WTC11 (cell line): ENCODE measurements around the gene MUC12. TPM values are rescaled to one million over a fixed set of nuclear protein-coding genes. Genes with fewer than 3 reads are reported as not detected.
"Not testable (repeated sequence)": the region's sequence is repeated elsewhere in the genome, so short reads cannot be mapped to it uniquely, and the experiment has no call there.

ENCODE experiments used
- ATAC-seq: fragments of 200-7000 bp; cut with Tn5 transposase; 2 replicates; pipeline ENCODE4 v1.10.0; 2021; ENCODE audit warnings: mild to moderate bottlenecking, moderate library complexity
- CTCF ChIA-PET: fragments of 300-600 bp; sonication (Branson Sonifier 250); formaldehyde crosslinking; loops from one replicate; lab custom pipeline; 2021; ENCODE audit warnings: antibody characterized with exemption; lab: Charles Lee
- POLR2A ChIA-PET: fragments of 350-600 bp; sonication (Branson Sonifier 250); formaldehyde crosslinking; loops from one replicate; lab custom pipeline; 2021; ENCODE audit warnings: antibody characterized with exemption; lab: Charles Lee
- DNase-seq: peaks from one replicate; pipeline ENCODE4 v3.0.0; 2021; ENCODE audit warnings: low spot score
- H3K27ac Mint-ChIP-seq: 2 replicates; pipeline ENCODE4 v1.8.0; 2021; ENCODE audit warnings: mixed read lengths
- H3K27me3 Mint-ChIP-seq: 2 replicates; pipeline ENCODE4 v1.8.0; 2021; ENCODE audit warnings: low read depth, mild to moderate bottlenecking, moderate library complexity, mixed read lengths
- H3K36me3 Mint-ChIP-seq: 2 replicates; pipeline ENCODE4 v1.8.0; 2021; ENCODE audit warnings: mixed read lengths
- H3K4me1 Mint-ChIP-seq: 2 replicates; pipeline ENCODE4 v1.8.0; 2022; ENCODE audit warnings: mixed read lengths
- H3K4me3 Mint-ChIP-seq: 2 replicates; pipeline ENCODE4 v1.8.0; 2021; ENCODE audit warnings: mild to moderate bottlenecking, moderate library complexity, mixed read lengths
- H3K9me3 Mint-ChIP-seq: 2 replicates; pipeline ENCODE4 v1.8.0; 2021; ENCODE audit warnings: mixed read lengths
- EMX1 ChIP-seq: fragments of 250-450 bp; sonication (Bioruptor Pico); IDR thresholded peaks from 2 replicates; pipeline ENCODE4 v1.8.0; 2021; ENCODE audit warnings: mild to moderate bottlenecking
- FOXP4 ChIP-seq: sonication (generic); formaldehyde crosslinking; IDR thresholded peaks from 2 replicates; pipeline ENCODE4 v1.8.0; 2022; ENCODE audit warnings: mild to moderate bottlenecking, missing genetic modification reagents
- GABPB1 ChIP-seq: sonication (generic); formaldehyde crosslinking; IDR thresholded peaks from 2 replicates; pipeline ENCODE4 v1.8.1; 2023; ENCODE audit warnings: mild to moderate bottlenecking, missing genetic modification reagents
- GRHL2 ChIP-seq: fragments of 250-450 bp; sonication (Bioruptor Pico); IDR thresholded peaks from 2 replicates; pipeline ENCODE4 v1.8.0; 2022; ENCODE audit warnings: mild to moderate bottlenecking, moderate library complexity; ENCODE audit not compliant: insufficient replicate concordance, severe bottlenecking
- GTF2I ChIP-seq: fragments of 250-450 bp; sonication (Bioruptor Pico); conservative IDR thresholded peaks from 2 replicates; pipeline ENCODE4 v1.4.0; 2021; ENCODE audit warnings: mild to moderate bottlenecking
- IRF1 ChIP-seq: sonication (generic); formaldehyde crosslinking; IDR thresholded peaks from 2 replicates; pipeline ENCODE4 v1.8.0; 2023; ENCODE audit warnings: missing genetic modification reagents
- MYBL2 ChIP-seq: sonication (generic); formaldehyde crosslinking; IDR thresholded peaks from 2 replicates; pipeline ENCODE4 v1.8.1; 2023; ENCODE audit warnings: mild to moderate bottlenecking, moderate library complexity, missing genetic modification reagents
- PRDM15 ChIP-seq: sonication (generic); formaldehyde crosslinking; IDR thresholded peaks from 2 replicates; pipeline ENCODE4 v1.8.0; 2022; ENCODE audit warnings: missing genetic modification reagents
- RORB ChIP-seq: fragments of 250-450 bp; sonication (Bioruptor Pico); IDR thresholded peaks from 2 replicates; pipeline ENCODE4 v1.9.0; 2021; ENCODE audit warnings: mild to moderate bottlenecking
- SOX15 ChIP-seq: fragments of 250-450 bp; sonication (Bioruptor Pico); IDR thresholded peaks from 2 replicates; pipeline ENCODE4 v1.9.0; 2021; ENCODE audit warnings: mild to moderate bottlenecking
- SP1 ChIP-seq: sonication (generic); formaldehyde crosslinking; conservative IDR thresholded peaks from 2 replicates; pipeline ENCODE4 v1.8.1; 2022; ENCODE audit warnings: missing genetic modification reagents
- STAT6 ChIP-seq: sonication (generic); formaldehyde crosslinking; conservative IDR thresholded peaks from 2 replicates; pipeline ENCODE4 v1.8.1; 2023; ENCODE audit warnings: mild to moderate bottlenecking, low read depth, missing genetic modification reagents, moderate library complexity
- ZBTB43 ChIP-seq: sonication (generic); formaldehyde crosslinking; IDR thresholded peaks from 2 replicates; pipeline ENCODE4 v1.8.1; 2023; ENCODE audit warnings: mild to moderate bottlenecking, missing genetic modification reagents
- ZMAT4 ChIP-seq: fragments of 250-450 bp; sonication (Bioruptor Pico); IDR thresholded peaks from 2 replicates; pipeline ENCODE4 v1.9.0; 2021; ENCODE audit warnings: mild to moderate bottlenecking
- ZNF219 ChIP-seq: sonication (generic); formaldehyde crosslinking; IDR thresholded peaks from 2 replicates; pipeline ENCODE4 v1.8.0; 2023; ENCODE audit warnings: missing genetic modification reagents, mild to moderate bottlenecking, borderline replicate concordance
- ZNF425 ChIP-seq: fragments of 250-450 bp; sonication (Bioruptor Pico); conservative IDR thresholded peaks from 2 replicates; pipeline ENCODE4 v1.9.0; 2021; ENCODE audit warnings: mild to moderate bottlenecking
- total RNA-seq: library from RNA; stranded (reverse); gene quantifications from 3 replicates; pipeline ENCODE4 v1.2.3, GENCODE V29; 2021

Gene MUC12
- total RNA-seq, 1 experiment from 2014 or later = 5.7 TPM

GRCh38 chr7:101060992-101061391 is 91.6 kb downstream of the MUC12 start:
- no peaks in the 10 kb centered on the region for H3K9me3 Mint-ChIP-seq
- POLR2A ChIA-PET = no interaction called here
- peaks cover 2% of the 10 kb centered on the region for H3K4me1 Mint-ChIP-seq
- no peak overlapping the region for H3K27ac Mint-ChIP-seq
- no peak for ATAC-seq
- DNase-seq = no peak
- peaks cover 24% of the 10 kb centered on the region for H3K27me3 Mint-ChIP-seq
- CTCF ChIA-PET = interaction anchor here (0.7 to 1.1 kb wide), 2 partner anchors 7 to 529 kb away, joined by 4 to 7 read pairs; no protein-coding TSS in a partner anchor
- no peaks in the 10 kb centered on the region for H3K36me3 Mint-ChIP-seq
- no peak for TF ChIP-seq RORB
- no peak for TF ChIP-seq GABPB1
- no peak for TF ChIP-seq PRDM15 (CRISPR knock-in tag)
- TF ChIP-seq SOX15 (CRISPR knock-in tag) = no peak
- TF ChIP-seq SP1 (CRISPR knock-in tag) = no peak
- no peak for TF ChIP-seq STAT6 (CRISPR knock-in tag)
- no peak for TF ChIP-seq GRHL2 (CRISPR knock-in tag)
- TF ChIP-seq IRF1 = no peak
- TF ChIP-seq ZNF219 (CRISPR knock-in tag) = no peak
- TF ChIP-seq FOXP4 (CRISPR knock-in tag) = no peak
- TF ChIP-seq MYBL2 (CRISPR knock-in tag) = no peak
- TF ChIP-seq ZBTB43 (CRISPR knock-in tag) = no peak
- no peak for TF ChIP-seq ZMAT4 (CRISPR knock-in tag)
- no peak for TF ChIP-seq GTF2I
- no peak for TF ChIP-seq ZNF425 (CRISPR knock-in tag)
- no peak for TF ChIP-seq EMX1 (CRISPR knock-in tag)
- TF ChIP-seq, all 79 proteins: peak for 0
- H3K4me3 Mint-ChIP-seq = no peak overlapping the region

- peaks cover 10% of the 10 kb centered on the region for H3K4me1 Mint-ChIP-seq
- DNase-seq = not testable (repeated sequence)
Measured at GRCh38 chr7:101064176-101064550, 94.8 kb downstream of the MUC12 start.

More at GRCh38 chr7:101064176-101064550, 94.8 kb downstream of the MUC12 start:
- POLR2A ChIA-PET, H3K4me3 Mint-ChIP-seq, H3K27ac Mint-ChIP-seq, H3K36me3 Mint-ChIP-seq, ATAC-seq, H3K9me3 Mint-ChIP-seq, H3K27me3 Mint-ChIP-seq, CTCF ChIA-PET: not testable (repeated sequence)
